HG02943 (cell line): Measurements from ENCODE around the gene PDE4B.

ENCODE experiments used
- ATAC-seq: cut with Tn5 transposase; IDR thresholded peaks from one replicate; pipeline ENCODE4 v1.9.1; 2021; ENCODE audit warnings: mild to moderate bottlenecking, low read depth, moderate library complexity; ENCODE audit not compliant: unreplicated experiment

PDE4B gene

DNA sequence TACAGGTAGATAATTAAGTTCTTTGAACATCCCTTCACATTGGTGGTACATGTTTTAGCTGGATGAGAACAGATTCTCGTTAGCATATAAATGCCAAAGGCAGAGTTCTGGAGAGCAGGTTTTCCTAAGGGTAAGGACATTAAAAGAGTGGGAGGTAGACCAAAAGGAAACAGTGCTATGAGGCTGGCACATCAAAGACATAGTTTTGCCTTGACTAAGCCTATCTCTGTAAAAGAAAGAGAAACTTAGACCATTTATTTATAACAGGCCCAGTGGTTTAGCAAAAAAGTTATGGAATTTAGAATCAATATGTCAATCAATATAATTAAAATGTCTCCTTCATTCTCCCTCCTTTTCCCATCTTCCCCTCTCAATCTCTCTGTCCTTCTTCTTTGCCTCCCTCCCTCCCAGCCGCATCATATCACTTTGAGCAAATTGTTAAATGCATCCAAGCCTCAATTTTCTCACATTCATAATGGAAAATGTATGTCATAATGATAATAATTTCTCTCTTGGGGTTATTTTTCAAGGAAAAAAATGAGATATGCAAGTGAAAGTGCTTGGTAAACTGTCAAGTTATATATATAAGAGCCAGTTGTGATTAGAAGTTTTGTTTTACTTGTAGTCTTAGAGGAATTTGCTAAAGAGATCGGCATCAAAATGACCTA lies 531.4 kb downstream of the PDE4B start:
- ATAC-seq = no peak

GRCh38 chr1:66325594-66326380 lies 533.1 kb downstream of the PDE4B start:
- no peak for ATAC-seq

GRCh38 chr1:66326867-66327266 lies 534.2 kb downstream of the PDE4B start:
- ATAC-seq = no peak

DNA sequence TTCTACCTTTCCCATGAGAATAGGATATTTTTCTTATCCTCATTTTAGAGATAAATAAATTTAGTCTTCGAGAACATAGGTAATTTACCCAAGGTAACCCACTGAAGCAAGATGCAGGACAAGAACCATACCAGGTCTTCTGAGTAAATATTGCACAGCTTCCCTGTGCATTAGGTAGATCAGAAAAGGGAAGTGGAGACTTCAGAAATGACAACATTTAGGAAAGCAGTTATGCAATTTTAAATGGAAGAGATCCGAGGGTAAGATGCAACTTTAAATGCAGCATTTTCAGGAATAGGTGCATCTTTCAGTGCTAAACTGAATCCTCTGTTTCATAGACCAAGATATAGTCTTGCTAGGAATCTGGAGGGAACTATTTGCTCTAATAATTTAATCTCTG lies 534.9 kb downstream of the PDE4B start:
- no peak for ATAC-seq

DNA sequence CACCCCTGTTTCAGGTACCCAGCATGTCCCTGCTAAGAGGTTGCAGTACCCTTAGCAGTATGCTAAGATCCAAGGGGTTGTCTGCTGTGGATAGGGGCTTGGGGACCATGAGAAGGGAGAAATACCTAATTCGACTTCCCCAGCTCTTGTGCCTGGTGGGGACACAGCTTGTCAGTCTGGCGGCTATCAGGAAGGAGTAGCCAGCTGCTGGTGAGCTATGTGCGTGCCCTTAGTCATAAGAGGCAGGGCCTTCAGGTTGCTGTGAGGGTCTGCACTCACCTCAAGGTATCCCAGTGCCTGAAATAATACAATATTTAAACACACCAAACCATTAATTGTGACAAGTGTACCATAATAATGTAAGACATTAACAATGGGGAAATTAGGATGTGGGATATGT lies 536.2 kb downstream of the PDE4B start:
- no peak for ATAC-seq

GRCh38 chr1:66330722-66331141 lies 538.0 kb downstream of the PDE4B start:
- no peak for ATAC-seq

DNA sequence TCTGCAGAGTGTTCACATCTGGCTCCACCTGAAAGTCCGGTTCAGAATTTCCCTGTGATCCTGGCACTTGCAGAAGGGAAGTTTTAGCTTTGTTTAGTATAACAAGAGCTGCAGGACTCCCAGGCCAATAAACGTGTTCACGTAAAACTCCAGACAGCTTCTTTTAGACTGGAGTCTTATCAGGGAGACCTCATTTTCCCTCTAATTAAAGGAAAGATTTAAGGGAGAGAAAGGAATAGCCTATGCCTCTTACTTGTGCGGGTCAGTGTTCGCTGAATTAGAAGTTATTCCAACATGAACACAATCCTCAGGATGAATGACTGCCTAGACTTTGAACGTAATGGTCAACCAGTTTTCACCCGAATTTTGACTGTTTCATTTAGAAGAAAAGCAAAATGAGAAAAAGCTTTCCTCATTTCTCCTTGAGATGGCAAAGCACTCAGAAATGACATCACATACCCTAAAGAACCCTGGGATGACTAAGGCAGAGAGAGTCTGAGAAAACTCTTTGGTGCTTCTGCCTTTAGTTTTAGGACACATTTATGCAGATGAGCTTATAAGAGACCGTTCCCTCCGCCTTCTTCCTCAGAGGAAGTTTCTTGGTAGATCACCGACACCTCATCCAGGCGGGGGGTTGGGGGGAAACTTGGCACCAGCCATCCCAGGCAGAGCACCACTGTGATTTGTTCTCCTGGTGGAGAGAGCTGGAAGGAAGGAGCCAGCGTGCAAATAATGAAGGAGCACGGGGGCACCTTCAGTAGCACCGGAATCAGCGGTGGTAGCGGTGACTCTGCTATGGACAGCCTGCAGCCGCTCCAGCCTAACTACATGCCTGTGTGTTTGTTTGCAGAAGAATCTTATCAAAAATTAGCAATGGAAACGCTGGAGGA lies 539.2 kb downstream of the PDE4B start:
- ATAC-seq = no peak

DNA sequence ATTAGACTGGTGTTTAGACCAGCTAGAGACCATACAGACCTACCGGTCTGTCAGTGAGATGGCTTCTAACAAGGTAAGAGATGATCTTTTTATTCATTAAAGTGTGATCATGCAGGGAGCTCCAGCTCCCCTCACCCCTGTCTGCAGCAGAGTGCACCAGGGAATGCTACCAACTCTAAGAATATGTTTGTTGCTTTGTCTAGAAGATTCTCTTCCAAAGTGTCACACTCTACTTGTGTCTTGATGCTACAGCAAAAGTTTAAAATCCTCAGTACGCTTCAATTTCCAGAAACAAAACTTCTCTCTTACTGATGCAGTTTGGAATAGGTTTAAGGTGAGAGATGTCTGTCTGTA lies 539.8 kb downstream of the PDE4B start:
- no peak for ATAC-seq

GRCh38 chr1:66333466-66334199 lies 540.9 kb downstream of the PDE4B start:
- ATAC-seq = no peak

GRCh38 chr1:66334318-66334717 lies 541.6 kb downstream of the PDE4B start:
- ATAC-seq = no peak

DNA sequence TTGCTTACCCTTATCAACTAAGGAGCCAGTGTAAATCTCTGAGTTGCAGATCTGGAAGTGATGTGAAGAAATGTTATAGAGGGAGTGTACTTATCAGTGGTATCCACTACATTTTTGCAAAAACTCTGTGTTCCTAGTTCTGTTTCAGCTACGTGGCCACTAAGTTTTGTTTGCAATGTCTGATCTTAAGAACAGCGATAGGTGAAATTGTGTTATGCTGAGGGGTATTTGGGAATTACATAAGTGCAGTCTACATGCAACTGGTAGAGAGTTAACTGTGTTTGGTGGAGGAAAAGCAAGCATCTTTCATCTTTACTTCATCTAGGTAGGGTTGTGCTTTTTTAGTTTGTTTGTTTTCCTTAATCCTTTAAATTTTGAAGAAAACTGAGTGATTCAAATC lies 542.4 kb downstream of the PDE4B start:
- ATAC-seq = no peak

- peak; percentile 79 for ATAC-seq
Measured at GRCh38 chr1:66335859-66336640, 543.4 kb downstream of the PDE4B start.

- ATAC-seq = no peak
Measured at GRCh38 chr1:66336641-66336990, 543.9 kb downstream of the PDE4B start.

DNA sequence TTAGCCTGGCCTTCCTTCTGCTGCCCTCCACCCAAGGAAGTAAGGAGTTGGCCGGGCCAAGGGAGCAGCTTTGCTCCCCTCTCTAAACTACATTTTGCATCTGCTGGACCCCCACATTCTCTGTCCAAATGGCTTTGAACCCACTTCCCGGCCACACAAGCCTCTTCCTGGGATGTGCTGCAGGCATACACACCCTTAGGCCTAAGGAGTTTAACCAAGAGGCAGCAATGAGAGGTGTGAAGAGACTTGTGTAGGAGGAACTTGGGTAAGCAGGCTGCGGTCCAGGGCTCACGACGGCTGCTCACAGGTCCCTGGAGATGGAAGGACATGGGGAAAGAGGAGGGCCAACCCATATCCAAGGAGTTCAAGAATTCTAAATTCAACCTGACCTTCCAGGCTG lies 544.6 kb downstream of the PDE4B start:
- no peak for ATAC-seq

GRCh38 chr1:66339944-66340343 lies 547.2 kb downstream of the PDE4B start:
- ATAC-seq = no peak

DNA sequence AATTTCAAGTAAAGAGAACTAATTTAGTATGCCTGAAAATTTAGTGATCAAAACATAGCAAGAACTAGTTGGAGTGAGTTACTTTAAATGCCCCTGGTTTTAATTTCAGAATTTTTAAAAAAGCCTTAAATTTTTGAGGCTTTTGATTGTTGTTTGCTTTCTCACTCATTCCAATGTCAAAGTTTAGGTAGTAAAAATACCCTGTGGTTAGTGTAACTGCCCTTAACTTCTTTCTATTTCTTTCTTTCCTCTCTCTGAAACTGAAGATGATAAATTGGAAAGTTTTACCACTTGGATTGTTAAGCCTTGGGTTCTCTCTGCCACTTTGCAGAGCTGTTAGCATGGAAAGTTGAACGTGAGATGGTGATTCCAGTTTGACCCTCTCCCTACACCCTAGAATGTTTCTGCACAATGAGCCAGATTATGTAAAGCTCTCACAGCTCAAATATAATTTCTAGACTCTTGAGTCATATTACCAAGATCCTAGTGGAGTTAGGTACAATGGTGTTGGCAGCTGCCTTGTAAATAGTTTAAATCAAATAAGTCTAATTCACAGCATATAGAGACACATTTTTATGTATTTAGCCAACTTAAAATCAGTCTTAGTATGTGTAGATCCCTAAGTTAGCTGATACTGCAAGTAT lies 548.9 kb downstream of the PDE4B start:
- no peak for ATAC-seq

DNA sequence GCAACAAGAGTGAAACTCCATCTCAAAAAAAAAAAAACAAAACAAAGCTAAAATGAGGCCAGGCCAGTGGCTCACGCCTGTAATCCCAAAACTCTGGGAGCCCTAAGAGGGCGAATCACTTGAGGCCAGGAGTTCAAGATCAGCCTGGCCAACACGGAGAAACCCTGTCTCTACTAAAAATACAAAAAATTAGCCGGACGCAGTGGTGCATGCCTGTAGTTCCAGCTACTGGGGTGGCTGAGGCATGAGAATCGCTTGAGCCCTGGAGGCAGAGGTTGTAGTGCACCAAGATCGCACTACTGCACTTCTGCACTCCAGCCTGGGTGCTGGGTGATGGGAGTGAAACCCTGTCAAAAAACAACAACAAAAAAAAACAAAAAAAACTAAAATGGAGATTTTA lies 550.0 kb downstream of the PDE4B start:
- ATAC-seq = no peak

- ATAC-seq = no peak
Measured at GRCh38 chr1:66343569-66344325, 551.1 kb downstream of the PDE4B start.
